HG02973 (cell line): Measurements from ENCODE around the gene TXNRD2.

Source experiments
- ATAC-seq: cut with Tn5 transposase; IDR thresholded peaks from one replicate; pipeline ENCODE4 v1.9.1; 2021; ENCODE audit warnings: moderate library complexity; ENCODE audit not compliant: unreplicated experiment

Gene TXNRD2

DNA sequence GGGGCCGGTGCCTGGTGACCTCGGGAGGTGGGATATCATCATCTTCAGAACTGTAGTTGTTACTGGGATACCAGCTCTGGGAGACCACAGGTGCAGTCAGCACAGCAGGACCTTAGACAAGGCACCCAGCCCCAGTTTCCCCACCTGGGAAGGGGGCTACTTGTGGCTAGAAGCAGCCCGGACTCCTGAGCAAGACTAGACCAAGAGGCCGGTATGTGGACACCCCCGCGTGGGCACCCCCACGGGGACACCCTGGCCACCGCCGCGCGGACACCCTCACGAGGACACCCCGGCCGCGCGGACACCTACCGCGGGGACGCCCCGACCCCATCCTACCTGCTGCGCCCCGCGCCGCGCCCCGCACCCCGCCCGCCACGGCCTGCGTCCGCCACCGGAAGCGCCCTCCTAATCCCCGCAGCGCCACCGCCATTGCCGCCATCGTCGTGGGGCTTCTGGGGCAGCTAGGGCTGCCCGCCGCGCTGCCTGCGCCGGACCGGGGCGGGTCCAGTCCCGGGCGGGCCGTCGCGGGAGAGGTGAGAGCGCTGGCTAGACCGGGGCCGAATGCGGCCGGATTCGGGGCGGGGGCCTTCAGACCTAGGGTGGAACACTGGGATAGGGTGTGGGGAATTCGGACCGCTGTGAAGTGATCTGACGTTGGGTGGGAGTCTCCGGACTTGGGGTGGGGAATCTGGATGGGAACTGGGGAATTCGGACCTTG lies at the start of gene TXNRD2, which contains the start of gene COMT:
Gene TXNRD2, minus strand, starts transcription at position 454 of the 718 bp plus-strand sequence. Its CDS starts 15 bp downstream, at position 439.
Gene COMT, plus strand, starts transcription at position 408 of the 718 bp plus-strand sequence. CDS start 20,755 bp downstream, outside the sequence.
- ATAC-seq = peak; percentile 59

- ATAC-seq = no peak
Measured at GRCh38 chr22:19991395-19991644, 49.7 kb upstream of the TXNRD2 start.

GRCh38 chr22:19990609-19991394 lies 49.2 kb upstream of the TXNRD2 start:
- no peak for ATAC-seq

- no peak for ATAC-seq
Measured at GRCh38 chr22:19990188-19990587, 48.6 kb upstream of the TXNRD2 start.

DNA sequence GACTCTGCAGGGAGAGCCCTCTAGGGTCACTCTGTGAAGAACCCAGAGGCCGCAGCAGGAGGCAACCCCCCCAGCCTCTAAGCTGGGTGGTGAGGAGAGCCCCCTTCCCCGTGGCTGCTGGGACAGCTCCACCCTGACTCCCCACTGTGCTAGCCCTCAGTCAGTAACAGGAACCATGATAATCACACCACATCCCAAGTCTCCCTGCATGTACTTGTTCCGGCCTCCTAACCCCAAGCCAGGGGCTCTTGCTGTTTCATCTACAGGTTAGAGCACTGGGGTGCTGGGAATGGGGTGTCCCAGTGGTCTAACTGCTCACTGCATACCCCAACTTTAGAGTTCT lies 48.1 kb upstream of the TXNRD2 start:
- ATAC-seq = no peak

DNA sequence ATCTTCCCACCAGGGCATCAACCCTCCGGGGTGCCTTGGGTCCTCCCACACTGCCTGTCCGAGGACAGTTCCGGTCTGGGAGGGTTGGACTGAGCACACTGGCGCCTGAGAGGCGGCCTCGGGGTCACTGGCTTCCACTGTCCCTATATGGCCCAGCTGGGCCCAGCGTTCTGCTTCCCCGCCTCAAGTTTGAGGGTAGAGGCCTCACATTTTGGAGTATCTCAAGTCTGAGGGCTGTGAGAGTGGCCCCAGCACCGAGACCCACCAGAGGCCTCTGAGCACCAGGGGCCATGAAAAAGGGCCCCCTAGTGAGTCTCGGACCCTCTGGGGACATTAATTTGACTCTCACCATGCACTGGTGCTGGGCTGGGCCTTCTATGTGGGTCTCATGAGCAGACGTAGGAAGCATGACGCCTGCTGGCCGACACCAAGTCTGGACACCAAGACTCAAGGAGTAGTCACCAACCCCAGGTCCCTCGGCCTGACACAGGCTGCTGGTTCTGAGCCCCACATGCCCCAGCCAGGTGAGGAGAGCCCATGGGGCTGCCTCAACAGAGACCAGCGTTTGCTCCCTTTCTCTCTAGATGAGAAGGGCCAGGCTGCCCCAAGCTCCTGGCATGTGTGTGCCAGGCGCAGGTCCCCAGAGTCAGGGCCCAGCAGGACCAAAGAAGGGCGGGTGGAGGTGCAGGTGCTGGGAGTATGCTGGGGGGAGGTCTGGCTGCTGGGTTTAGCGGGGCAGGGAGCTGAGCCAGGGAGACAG lies 47.5 kb upstream of the TXNRD2 start:
- no peak for ATAC-seq

DNA sequence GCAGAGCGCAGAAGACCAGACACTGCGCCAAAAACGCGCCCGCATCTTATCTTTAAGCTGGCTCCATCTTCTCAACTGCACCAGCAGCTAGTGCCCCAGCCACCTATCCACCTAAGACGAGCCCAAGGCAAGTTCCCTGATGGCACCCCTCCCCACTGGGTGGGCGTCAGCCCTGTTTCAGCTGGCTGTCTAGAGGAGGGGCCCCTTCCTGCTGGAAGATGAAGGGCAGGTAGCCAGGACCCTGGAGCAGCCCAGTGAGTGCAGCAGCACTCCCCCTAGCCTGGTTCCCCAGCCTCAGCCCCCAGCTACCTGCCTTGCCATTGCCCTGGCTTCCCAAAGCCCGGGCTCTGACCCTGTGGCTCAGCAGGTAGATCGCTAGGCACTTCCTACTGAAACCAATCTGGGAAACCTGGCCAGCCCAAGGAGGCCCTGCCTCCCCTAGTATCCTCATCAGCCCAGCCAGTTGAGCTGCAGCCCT lies 46.8 kb upstream of the TXNRD2 start:
- no peak for ATAC-seq

- ATAC-seq = no peak
Measured at GRCh38 chr22:19987394-19988306, 46.0 kb upstream of the TXNRD2 start.

- no peak for ATAC-seq
Measured at GRCh38 chr22:19986410-19987341, 45.1 kb upstream of the TXNRD2 start.

- no peak for ATAC-seq
Measured at GRCh38 chr22:19986011-19986409, 44.4 kb upstream of the TXNRD2 start.

- no peak for ATAC-seq
Measured at GRCh38 chr22:19984851-19985811, 43.5 kb upstream of the TXNRD2 start.

- ATAC-seq = no peak
Measured at GRCh38 chr22:19984201-19984753, 42.7 kb upstream of the TXNRD2 start.

GRCh38 chr22:19983741-19984140 lies 42.1 kb upstream of the TXNRD2 start:
- ATAC-seq = no peak

DNA sequence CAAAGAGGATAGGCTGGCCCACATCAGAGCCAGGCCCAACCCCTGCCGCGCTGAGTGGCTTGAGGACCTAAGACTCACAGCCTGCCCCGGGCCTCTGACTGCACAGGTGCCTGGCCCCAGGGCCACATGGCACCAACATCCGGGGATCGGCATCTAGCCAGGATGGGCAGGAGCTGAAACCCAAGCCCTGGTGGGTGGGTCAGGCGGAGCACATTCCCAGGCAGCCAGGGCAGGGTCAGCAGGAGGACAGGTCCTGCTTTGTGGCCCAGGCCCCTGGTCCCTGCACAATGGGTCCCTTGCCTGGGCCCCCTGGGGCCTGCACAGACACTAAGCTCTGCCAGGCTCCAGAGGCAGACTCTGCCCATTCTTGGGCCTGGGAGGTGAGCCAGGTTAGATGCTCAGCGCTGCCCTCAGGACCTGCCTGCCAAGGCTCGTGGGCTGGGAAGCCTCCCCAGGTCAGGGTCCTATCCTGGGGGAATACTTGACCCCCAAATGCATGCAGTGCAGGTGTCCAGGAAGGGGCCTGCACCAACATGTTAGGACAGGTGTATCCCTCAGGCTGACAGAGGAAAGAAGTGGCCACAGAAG lies 41.5 kb upstream of the TXNRD2 start:
- ATAC-seq = no peak

DNA sequence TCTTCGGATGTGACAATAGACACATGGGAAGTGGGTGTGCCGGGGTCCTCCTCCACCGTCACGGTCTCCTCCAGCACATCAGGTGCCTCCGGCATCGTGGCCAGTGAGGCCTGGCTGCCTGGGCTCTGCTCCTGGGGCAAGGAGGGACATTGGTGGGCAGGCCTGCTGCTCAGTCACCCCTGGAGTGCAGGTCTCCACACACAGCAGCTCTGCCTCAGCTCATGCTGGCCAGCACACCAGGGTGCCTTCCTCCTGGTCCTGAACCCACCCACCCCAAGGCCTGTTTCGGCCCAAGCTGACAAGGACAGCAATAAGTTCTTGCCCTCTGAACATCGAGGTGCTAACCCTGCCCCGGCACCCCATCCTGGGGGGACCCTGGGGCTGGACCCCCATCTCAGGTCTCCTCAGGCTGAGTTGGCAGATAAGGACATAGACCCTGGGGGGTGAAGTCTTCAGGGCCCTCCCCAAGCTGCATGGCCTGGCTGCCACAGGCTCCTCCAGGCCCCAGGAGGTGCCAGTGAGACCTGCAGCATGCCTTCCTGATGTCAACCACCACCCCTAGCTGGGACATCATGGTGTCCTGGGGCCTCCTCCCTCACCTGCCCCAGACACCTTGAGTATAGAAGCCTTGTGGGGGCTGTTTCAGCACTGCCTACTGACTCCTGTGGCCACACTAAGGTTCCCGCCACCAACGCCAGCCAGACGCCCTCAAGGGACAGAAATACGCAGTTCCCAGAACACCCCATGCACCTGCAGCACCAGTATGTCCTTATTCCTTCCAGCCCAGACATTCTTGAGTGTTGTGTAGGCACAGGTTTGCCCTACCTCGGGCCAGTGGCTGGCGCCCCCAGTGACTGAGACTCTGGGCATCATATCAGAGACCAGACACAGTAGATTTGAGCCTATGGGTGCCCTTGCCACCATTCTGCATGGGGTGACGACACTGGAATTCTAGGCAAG lies 40.6 kb upstream of the TXNRD2 start:
- no peak for ATAC-seq

DNA sequence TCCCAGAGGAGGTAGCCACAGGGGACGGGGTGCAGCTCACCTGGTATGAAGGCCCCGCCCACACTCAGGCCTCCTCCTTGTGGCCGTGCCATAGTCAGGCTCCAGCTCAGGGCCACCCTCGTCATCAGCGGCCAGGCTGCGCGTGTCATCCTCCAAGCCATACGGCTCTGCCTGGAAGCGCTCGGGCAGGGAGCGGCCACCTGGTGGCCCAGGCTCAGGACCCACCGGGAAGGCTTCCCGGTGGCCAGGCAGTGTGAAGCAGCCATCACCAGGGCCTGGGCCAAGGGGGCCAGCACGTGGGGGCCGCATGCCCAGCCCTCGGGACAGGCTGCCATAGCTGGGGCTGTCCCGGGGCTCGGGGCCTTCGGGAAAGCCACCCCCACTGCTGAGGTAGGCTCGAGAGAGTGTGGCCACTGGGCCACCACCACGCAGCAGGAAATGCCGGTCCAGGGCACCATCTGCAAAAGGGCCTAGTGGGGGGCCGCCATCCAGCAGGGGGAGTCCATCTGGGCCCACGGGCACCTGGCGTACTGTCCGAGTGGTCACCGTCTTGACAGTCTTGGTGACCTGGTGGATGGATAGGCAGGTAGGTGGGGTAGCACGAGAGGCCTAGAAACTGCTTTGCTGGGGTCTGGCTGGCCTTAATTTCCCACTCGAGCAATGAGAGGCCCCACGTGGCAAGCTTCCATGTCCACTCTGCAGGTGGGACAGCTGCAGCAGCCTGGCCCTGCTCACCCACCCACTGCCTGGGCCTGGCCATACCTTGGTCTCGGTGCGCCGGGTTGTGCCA lies 39.7 kb upstream of the TXNRD2 start:
- no peak for ATAC-seq
